GM21515 (cell line): ENCODE measurements around the gene ARHGAP12.
"Not testable (repeated sequence)": the region's sequence is repeated elsewhere in the genome, so short reads cannot be mapped to it uniquely, and the experiment has no call there.

Experiments
- ATAC-seq: cut with Tn5 transposase; IDR thresholded peaks from one replicate; pipeline ENCODE4 v1.9.1; 2021; ENCODE audit not compliant: unreplicated experiment

The ARHGAP12 gene

GRCh38 chr10:31928549-31929260, at the start of gene ARHGAP12:
Gene ARHGAP12, minus strand, starts transcription at chr10:31928831. Its CDS starts 19,976 bp downstream, at chr10:31908855.
- peak; percentile 84 for ATAC-seq

- no peak for ATAC-seq
These were observed 49.5 kb upstream of the ARHGAP12 start for GRCh38 chr10:31978156-31978483.

- ATAC-seq: no peak
These were observed 49.0 kb upstream of the ARHGAP12 start for GRCh38 chr10:31977440-31978155.

- no peak for ATAC-seq
These were observed 46.6 kb upstream of the ARHGAP12 start for GRCh38 chr10:31975157-31975765.

- ATAC-seq: no peak
These were observed 45.9 kb upstream of the ARHGAP12 start for GRCh38 chr10:31974434-31975124.

GRCh38 chr10:31972519-31973041, 43.9 kb upstream of the ARHGAP12 start:
- ATAC-seq: no peak

GRCh38 chr10:31969847-31970246, 41.2 kb upstream of the ARHGAP12 start:
- ATAC-seq: not testable (repeated sequence)

GRCh38 chr10:31963589-31963980, 35.0 kb upstream of the ARHGAP12 start:
- ATAC-seq: no peak

- ATAC-seq: no peak
These were observed 34.4 kb upstream of the ARHGAP12 start for GRCh38 chr10:31962826-31963588.

GRCh38 chr10:31961277-31962074, 32.8 kb upstream of the ARHGAP12 start:
- ATAC-seq: no peak

GRCh38 chr10:31959461-31960173, 31.0 kb upstream of the ARHGAP12 start:
- no peak for ATAC-seq

- ATAC-seq: no peak
These were observed 30.2 kb upstream of the ARHGAP12 start for GRCh38 chr10:31958856-31959255.

- no peak for ATAC-seq
These were observed 27.7 kb upstream of the ARHGAP12 start for GRCh38 chr10:31956200-31956946.

GRCh38 chr10:31954410-31955191, 26.0 kb upstream of the ARHGAP12 start:
- ATAC-seq: no peak

GRCh38 chr10:31953480-31953879, 24.8 kb upstream of the ARHGAP12 start:
- ATAC-seq: no peak

- ATAC-seq: no peak
These were observed 24.4 kb upstream of the ARHGAP12 start for GRCh38 chr10:31953080-31953479.

GRCh38 chr10:31952066-31952465, 23.4 kb upstream of the ARHGAP12 start:
- ATAC-seq: no peak

GRCh38 chr10:31949266-31949665, 20.6 kb upstream of the ARHGAP12 start:
- ATAC-seq: no peak
